Tibial nerve (tissue), 4 donors: ENCODE measurements around the gene TOMM70.

Experiments used
- CTCF ChIP-seq, 5 experiments: fragments of 200-600 bp in 3 of 5; fragments of 450-650 bp in 2 of 5; sonication (generic) in 3 of 5; IDR thresholded peaks; one replicate each; pipeline ENCODE4 v1.5.1; 2016 to 2019; ENCODE audit warnings: antibody characterized with exemption in 5 of 5, mild to moderate bottlenecking in 3 of 5, moderate library complexity in 2 of 5
- EP300 ChIP-seq, 2 donors: sonication (generic); formaldehyde crosslinking; IDR thresholded peaks; one replicate each; pipeline ENCODE4 v1.6.1; 2017; ENCODE audit warnings: antibody characterized with exemption in 2 of 2, mild to moderate bottlenecking in 1 of 2

- TF ChIP-seq EP300 (IDR thresholded peaks at IDR 0.05), result no peak
- no peak for TF ChIP-seq CTCF (IDR thresholded peaks at IDR 0.05)
Measured at GRCh38 chr3:100440895-100441294, 40.0 kb upstream of the TOMM70 start.
